HCEC 1CT (cell line): ENCODE measurements around the gene RAB27B.
"Not testable (repeated sequence)": the region's sequence is repeated elsewhere in the genome, so short reads cannot be mapped to it uniquely, and the experiment has no call there.

Experiments used
- DNase-seq: peaks from one replicate; pipeline ENCODE4 v3.0.0-alpha.2; 2017

RAB27B gene, protein sequence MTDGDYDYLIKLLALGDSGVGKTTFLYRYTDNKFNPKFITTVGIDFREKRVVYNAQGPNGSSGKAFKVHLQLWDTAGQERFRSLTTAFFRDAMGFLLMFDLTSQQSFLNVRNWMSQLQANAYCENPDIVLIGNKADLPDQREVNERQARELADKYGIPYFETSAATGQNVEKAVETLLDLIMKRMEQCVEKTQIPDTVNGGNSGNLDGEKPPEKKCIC

DNA sequence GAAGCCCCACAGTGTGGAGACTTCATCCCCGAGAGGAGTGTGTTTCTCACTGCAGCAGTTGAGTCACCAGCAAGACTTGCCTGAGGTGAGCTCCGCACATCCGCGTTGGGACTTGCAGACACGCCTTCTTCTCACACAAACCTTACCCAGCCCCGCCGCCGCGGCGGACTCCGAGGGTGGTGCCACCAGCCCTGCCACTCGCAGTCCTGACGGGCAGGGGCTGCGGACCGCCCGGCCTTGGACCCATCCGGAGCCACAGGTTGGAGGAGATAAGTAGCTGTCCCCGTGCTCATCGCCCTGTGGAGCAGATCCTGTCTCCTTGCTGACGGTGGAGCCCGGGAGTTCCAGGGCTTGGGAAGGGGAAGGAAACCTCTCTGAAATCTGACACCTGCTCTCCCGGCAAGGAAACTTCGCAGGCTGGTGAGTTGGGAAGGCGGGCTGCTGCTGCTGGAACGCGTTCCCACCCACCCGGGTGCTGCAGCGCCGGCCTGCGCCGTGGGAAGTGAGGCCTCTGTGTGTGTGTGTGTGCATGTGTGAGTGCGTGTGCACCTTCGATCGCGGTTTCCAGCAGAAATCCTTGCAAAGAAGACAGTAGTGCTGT, at the start of gene RAB27B:
TSS of gene RAB27B (plus strand) at position 197 of the 601 bp plus-strand sequence. CDS start 49,109 bp downstream, outside the sequence.
- DNase-seq: peak; percentile 88

DNA sequence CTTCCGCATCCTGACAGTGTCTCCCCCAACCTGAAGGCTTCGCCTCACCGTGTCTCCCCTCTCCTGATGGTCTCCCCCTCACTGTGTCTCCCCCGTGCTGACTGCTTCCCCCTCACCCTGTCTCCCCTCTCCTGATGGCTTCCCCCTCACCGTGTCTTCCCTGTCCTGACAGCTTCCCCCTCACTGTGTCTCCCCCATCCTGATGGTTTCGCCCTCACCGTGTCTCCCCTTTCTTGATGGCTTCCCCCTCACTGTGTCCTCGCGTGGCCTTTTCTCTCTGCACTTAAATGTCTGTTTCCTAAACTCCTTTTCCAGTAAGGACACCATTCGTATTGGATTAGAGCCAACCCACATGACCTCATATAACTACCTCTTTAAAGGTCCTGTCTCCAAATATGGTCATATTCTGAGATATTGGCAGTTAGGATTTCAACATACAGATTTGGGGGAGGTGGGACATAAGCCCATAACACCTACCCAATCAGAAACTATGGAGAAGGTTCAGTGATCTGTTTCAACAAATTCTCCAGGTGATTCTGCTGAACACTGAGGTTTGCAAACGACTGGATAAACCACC, 47.9 kb upstream of the RAB27B start:
- no peak for DNase-seq

DNA sequence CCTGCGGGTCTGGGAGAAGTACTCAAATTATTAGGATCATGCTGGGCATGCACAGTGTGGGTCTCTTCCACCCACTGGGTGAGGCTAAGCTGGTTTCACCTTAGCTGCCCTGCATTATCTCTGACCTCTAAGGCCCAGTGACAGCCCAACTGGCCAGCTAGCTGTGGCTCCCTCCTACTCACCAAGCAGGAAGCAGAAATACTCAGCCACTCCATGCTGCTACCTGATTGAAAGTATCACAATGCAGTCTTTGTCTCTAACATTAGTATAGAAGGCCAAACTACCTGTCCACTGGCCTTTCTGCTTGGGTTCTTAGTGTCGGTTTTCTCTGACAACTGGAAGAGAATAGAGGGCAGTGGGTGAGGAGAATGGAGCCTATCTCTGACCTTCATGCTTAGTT, 47.3 kb upstream of the RAB27B start:
- no peak for DNase-seq

DNA sequence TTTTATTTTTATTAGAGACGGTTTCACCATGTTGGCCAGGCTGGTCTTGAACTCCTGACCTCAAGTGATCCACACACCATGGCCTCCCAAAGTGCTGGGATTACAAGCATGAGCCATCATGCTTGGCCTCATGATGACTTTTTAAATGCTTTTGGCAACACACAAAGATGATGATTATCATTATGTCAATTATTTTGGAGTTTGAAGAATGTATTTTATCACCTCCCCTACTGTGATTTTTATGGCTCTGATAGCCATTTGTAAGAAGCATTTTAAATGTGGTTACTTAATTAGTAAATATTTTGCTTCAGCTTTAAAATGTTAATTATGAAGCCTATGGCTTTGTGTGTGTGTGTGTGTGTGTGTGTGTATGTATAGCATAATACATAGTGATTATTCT, 45.1 kb upstream of the RAB27B start:
- no peak for DNase-seq

DNA sequence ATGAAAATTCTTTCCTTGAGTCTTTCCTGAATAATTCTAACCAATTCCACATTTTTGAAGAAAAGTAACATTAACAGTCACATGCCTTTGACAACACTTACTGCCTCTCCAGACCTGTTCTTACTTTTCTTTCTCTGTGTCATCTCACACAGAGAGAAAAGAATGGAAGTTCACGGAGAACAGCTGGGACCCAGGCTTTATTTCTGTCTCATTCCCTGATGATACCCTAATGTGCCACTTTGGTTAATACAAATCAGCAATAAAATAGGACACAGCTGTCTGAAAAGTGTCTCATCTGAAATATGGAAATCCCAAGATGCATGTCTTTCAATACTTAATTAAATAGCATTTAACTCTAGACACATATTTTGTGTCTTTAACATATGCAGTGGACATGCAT, 42.1 kb upstream of the RAB27B start:
- no peak for DNase-seq

DNA sequence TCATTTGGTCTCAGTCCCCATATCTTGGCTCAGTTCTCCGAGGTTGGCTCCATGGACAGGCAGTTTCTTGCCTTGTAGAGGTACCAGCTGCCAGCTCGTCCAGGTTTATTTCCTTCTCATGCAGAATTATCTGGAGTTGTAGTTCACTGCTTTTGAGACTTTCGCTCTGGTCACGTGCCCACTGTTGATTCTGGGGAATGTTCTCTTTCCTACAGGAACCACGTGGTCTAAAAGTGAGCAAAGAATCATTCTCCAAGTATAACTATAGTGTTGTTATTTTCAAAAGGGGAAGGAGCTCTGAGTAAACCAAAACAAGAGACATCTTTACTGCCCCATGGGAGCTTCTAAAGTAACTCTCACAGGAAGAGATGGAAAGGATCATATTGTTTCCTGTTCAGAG, 41.2 kb upstream of the RAB27B start:
- no peak for DNase-seq

DNA sequence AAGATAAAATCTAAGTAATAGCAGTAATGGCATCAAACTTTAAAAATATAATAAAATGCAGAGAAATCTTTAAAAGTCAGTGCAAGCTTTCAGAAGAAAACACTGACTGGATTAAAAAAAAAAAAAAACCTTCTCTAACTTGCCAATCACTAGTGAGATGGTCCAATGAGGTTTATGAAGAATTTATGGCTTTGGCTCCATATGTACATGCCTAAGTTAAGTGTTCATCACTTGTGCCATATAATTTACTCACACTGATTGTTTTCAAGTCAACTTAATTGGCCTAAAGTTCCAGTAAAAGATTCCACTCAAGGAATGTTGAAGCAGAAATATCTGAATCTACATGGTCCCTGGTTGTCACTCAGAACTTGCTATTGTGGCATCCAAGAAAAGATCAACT, 40.7 kb upstream of the RAB27B start:
- DNase-seq: peak; percentile 73

DNA sequence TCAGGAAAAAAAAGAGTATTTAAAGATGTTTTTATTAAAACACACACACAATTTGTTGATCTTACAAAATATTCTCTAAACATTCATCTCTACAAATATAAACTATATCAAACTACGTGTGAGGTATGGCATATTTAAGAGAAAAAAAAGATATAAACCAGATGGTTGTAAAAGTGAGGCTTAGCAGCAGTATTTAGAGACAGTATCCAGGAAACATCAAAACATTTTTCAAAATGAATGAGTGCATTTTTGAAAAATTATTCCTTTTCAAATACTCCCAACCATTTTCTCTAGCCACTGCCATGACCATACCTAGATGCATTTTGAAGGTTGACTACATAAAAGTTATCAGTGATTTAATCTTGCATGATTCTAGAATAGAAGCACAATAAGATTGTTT, 38.2 kb upstream of the RAB27B start:
- peak; percentile 32 for DNase-seq

DNA sequence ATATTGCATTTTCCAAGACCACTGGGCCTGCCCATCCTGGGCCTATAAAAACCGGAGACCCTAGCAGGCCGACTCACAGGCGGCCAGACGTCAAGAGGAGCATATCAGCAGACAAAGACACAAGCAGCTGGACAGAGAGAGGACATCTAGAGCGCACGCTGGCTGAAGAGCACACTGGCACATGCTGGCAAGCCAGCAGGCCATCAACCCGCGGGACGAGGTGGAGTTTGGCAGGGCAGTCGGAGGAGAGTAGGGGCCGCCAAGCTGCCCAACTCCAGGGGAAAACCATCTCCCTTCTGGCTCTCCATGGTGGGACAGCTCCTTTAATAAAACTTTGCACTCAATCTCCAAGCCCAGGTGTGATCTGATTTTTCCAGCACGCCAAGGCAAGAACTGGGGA, 36.6 kb upstream of the RAB27B start:
- no peak for DNase-seq

DNA sequence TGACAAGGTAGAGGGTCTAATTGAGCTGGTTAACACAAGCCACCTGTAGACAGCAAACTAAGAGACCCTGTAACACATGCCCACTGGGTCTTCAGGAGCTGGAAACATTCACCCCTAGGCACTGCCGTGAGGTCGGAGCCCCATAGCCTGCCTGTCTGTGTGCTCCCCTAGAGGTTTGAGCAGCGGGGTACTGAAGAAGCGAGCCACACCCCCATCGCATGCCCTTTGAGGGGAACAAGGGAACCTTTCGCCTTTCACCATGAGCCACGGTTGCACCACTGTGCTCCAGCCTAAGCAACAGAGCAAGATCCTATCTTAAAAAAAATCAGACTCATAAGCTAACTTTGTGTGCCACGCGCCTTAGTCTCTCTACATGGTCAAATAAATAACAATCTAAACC, 36.2 kb upstream of the RAB27B start:
- no peak for DNase-seq

DNA sequence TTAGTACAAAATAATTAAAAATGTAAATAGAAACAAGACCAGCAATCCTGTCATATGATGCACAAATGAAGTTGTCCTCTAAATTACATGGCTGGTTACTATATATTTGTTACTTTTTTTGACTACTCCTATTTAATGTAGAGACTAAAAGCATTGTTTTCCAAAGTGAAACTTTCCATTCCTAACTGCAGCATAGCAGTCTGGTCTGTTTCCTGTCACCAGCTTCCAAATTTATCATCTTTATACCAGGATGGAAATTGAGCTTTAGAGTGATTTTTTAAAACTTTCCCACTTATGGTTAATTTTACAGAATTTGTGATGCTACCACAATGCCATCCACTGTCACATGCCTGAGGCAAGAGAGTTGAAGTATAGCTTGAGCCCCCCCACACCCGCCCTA, 33.5 kb upstream of the RAB27B start:
- DNase-seq: no peak

DNA sequence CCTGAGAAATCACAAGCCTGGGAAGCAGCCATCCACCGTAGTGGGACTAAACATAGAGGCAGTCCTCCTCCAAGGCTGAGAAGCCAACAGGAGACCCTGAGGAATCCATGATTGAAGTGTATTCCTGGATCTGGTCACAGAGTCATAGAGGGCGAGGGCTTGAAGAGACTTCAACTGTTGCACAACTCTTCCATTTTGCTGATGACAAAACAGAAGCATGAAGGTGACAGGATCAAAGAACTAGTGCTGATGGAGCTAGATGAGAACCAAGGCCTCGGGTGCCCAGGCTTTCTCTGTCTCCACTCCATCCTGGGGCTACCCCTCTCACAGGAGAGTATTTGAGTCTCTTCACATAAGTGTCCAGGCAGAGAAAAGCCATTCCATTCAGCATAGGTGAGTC, 30.1 kb upstream of the RAB27B start:
- DNase-seq: no peak

DNA sequence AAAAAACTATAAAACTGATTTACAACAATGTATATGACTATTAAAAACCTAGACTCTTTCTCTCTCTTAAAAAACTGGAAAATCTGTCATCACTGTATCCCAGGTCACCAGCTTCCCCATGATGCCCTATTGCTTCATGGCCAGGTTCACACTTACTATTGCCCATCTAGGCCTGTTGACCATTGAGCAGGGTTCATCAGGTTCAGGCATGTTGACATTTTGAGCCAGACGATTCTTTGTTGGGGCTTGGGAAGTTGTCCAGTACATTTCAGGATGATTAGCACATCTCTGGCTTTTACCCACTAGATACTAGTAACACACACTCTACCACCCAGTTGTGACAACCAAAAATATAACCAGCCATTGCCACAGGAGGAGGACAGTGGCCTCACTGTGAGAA, 26.9 kb upstream of the RAB27B start:
- DNase-seq: no peak

DNA sequence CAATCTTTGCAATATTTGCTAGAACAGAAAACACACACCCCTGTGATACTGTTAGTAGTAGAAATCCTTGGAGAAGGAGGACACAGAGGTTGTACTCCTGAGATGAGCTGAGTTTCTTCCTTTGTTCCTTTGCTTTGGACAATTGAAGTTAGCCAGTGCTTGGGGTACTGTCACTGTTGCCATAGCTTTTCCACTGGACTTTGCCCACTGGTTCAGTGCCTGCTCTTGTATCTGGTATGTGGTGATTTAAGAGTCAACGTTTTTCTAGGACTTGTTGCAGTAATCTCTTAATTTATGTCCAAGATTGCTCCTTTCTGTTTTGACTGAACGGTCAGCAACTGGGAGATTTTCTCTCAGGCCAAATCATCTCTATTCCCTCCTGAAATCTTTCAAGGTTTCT, 26.1 kb upstream of the RAB27B start:
- DNase-seq: no peak

DNA sequence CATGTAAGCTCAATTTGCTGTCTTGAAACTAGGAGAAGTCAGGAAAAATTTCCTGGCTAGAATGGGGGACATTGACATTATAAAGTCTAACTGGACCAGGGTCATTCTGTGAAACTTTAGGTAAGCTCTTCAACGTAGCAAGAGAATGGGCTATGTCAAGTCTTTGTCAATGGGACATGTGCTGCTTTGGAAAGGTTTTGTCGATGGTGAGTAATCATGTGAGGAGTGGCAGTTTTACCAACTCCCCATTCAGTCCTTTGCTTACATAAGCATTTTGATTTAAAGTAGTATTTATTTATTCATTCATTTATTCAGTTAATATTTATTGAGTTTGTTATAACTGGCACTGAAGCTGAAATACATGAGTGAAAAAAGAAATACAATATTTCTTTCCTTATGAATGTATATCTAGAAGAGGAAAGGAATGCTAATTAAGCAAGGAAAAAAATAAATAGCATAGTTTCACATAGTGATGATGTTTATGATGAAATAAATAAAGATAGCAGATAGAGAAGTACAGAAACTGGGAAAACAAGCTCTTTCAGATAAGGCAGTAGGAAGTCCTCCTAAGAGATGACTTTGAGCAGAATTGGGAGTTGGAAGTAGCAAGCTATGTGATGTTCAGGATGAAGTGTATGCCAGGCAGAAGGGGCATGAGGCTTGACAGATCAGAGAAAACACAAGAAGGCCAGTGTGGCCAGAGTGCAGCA, 25.4 kb upstream of the RAB27B start:
- no peak for DNase-seq

DNA sequence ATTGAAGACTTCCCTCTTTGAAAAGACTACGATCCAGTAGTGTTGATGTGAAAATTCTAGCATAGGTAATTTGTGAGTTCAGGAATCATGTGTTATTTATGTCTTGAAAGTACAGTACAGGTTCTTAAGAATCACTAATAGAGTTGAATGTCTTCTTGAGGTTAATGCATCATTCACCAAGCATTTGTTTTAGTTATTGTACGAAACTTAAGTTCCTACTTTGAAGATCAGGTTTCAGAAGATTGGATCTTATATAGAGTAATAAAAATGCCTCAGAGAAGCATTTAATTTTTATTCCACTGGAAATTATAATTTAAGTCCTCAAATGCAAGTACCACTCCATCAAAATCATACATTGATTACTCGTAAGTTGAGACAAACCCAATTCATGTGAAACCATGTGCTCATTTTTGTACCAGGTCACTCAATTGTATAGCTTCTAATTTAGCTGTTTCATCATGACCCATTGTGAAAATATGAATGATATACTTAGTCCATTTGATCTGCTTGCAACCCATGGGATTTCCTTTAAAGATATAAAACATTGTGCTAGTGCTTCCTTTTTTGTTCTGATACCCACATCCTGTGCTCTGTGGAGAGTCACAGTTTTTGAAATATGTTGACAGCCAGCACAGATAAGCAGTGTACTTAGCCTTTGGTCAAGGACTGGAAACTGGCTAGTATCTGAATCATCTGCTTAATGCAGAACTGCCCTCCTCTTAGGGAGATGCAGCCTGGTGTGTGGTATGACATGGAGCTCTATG, 22.5 kb upstream of the RAB27B start:
- DNase-seq: peak; percentile 94

DNA sequence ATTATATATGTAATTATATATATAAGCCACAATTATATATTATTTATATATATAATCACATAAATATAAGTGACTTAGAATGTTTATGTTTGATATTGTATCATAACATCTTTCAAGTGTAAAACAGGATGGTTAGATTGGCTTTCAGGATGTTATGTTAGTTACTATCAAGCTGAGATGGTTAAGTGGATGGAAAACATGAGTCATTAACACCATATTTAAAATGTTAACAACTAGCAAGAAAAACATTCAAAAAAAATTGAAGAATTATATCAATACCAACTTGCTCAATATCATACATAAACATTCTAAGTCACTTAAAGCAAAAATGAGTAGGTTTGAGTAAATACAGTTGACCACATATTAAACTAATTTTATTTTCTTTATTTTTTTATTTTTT, 21.8 kb upstream of the RAB27B start:
- DNase-seq: peak; percentile 79

DNA sequence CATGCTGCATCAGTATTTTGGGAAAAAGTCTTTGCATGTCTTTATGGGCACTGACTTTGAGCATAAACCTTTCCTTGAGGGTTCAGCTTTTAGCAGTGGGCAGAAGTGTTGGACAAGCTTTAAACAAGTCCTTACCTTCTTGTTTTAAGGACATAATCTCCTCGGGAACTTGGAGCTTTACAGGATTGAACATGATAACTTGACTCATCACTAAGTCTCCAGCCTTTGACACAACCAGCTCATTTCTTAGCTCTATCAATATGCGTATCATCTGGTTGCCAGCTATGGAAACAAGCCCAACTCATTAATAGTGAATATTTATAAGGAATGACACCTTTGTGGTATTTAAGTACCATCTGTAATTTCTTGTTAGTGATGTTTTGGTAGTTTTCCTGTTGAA, 21.0 kb upstream of the RAB27B start:
- DNase-seq: no peak

DNA sequence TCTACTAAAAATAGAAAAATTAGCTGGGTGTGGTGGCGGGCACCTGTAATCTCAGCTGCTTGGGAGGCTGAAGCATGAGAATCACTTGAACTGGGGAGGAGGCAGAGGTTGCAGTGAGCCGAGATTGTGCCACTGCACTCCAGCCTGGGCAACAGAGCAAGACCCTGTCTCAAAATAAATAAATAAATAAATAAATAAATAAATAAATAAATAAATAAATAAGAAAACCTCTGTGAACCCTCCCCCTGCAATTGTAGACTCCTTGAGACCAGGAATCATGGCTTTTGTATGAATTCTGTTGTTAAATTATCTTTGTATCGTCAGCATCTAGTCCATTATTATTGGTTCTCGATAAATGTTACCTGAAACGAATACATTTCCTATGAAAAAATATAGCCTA, 17.6 kb upstream of the RAB27B start:
- DNase-seq: not testable (repeated sequence)

DNA sequence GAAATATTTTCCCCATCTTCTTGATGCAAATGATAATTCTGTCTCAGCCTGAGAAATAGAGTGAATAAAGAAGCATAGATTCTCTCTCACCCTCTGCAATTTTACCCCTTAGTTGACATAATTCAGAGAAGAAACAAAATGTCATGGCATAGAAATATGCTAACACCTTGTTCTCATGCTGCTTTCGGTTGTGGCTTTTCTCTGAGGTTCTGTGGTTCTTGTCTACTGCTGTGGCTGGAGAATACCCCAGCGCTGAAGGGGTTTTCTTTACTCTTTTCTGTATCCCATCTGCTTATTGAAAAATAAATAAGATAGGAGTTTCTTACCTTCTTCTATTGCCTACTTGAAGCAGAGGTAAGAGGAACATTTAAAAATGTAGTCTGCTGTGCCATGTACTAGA, 15.4 kb upstream of the RAB27B start:
- DNase-seq: no peak

DNA sequence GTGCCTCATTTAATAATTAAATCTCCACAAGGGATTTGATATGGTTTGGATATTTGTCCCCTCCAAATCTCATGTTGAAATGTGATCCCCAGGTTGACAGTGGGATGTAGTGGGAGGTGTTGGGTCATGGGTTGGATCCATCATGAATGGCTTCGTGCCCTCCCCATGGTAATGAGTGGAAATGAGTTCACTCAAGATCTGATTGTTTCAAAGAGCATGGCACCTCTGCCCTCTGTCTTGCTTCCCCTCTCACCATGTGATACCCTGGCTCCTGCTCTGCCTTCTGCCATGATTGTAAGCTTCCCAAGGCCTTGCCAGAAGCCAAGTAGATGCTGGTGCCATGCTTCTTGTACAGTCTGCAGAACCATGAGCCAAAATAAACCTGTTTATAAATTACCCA, 15.0 kb upstream of the RAB27B start:
- no peak for DNase-seq

DNA sequence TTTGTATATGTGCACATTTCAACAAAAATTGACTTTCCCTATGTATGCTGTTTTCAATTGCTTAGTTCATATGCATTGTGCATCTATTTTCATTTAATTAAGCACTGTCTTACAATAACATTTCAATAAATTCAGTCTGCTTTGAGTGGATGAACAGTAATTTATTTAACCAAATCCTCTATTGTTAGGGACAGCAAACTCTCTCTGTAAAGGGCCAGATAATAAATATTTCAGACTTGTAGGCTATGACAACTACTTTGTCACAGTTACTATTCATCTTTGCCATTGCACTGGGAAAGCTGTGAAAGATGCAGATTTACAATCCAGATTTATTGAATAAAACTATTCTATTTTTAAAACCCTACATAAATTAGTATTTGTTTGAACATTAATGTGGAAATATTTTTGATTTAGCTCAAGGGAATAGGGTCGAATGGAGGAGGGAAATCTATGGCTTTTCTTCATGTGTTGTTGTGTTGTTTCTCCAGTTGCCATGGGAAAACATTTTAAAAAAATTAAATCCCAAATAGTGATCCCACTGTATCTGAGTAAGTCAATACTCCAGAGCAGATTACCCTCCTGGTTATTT, 14.2 kb upstream of the RAB27B start:
- DNase-seq: no peak

DNA sequence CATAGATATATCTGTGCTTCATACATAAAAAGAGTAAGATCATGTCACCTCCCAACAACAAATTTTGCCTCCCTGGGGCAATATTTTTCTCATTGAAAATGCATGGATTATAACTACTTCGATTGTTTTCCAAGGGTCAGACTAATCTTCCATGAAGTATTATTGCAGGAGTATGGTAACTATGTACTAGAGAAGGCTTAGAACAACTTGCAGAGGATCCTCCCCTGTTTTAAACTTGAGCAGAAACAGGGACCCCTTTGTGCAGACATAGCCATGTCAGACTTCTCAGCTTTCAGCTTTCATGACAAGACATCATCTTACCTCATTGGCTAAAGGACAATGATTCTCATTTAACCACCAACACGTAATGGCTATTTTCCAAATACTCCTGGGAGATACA, 13.2 kb upstream of the RAB27B start:
- DNase-seq: no peak
